HT-29 (cell line): ENCODE data around the gene RAB7B. TPM values are rescaled to one million over a fixed set of nuclear protein-coding genes. Genes with fewer than 3 reads are reported as not detected.
"Not testable (repeated sequence)": the region's sequence is repeated elsewhere in the genome, so short reads cannot be mapped to it uniquely, and the experiment has no call there.

Experiments used
- DNase-seq: peaks from one replicate; pipeline ENCODE4 v3.0.0-alpha.2; 2015; ENCODE audit warnings: low spot score
- total RNA-seq: library from RNA; depleted of rRNA; stranded (reverse); fragments of >200 nt; shearing (Covaris generic); gene quantifications from 2 replicates; pipeline ENCODE4 v1.2.3, GENCODE V29; 2014; rRNA removed

Gene RAB7B
- 9.0 and 10.5 TPM in 2 replicates for total RNA-seq

GRCh38 chr1:206002871-206003801 lies at the start of gene RAB7B:
TSS of gene RAB7B (minus strand) at chr1:206003395. CDS start at chr1:205994135, 9,260 bp downstream.
- DNase-seq: peak; percentile 74

- not testable (repeated sequence) for DNase-seq
Observed at GRCh38 chr1:206052231-206052865, 49.2 kb upstream of the RAB7B start.

- DNase-seq: no peak
Observed at GRCh38 chr1:206050655-206051235, 47.5 kb upstream of the RAB7B start.

GRCh38 chr1:206049919-206050600 lies 46.9 kb upstream of the RAB7B start:
- no peak for DNase-seq

GRCh38 chr1:206049293-206049692 lies 46.1 kb upstream of the RAB7B start:
- DNase-seq: no peak

- peak; percentile 85 for DNase-seq
Observed at GRCh38 chr1:206048582-206048981, 45.4 kb upstream of the RAB7B start.

- DNase-seq: no peak
Observed at GRCh38 chr1:206047271-206047670, 44.1 kb upstream of the RAB7B start.

- no peak for DNase-seq
Observed at GRCh38 chr1:206041640-206042039, 38.4 kb upstream of the RAB7B start.

GRCh38 chr1:206040328-206040727 lies 37.1 kb upstream of the RAB7B start:
- DNase-seq: no peak

- no peak for DNase-seq
Observed at GRCh38 chr1:206039046-206039973, 36.1 kb upstream of the RAB7B start.

GRCh38 chr1:206037581-206037980 lies 34.4 kb upstream of the RAB7B start:
- no peak for DNase-seq

GRCh38 chr1:206036663-206037455 lies 33.7 kb upstream of the RAB7B start:
- no peak for DNase-seq

- peak; percentile 40 for DNase-seq
Observed at GRCh38 chr1:206035027-206035426, 31.8 kb upstream of the RAB7B start.

- DNase-seq: no peak
Observed at GRCh38 chr1:206032380-206033140, 29.4 kb upstream of the RAB7B start.

- peak; percentile 91 for DNase-seq
Observed at GRCh38 chr1:206030714-206031113, 27.5 kb upstream of the RAB7B start.

GRCh38 chr1:206030191-206030590 lies 27.0 kb upstream of the RAB7B start:
- no peak for DNase-seq

GRCh38 chr1:206029484-206029883 lies 26.3 kb upstream of the RAB7B start:
- no peak for DNase-seq

GRCh38 chr1:206025283-206025820 lies 22.2 kb upstream of the RAB7B start:
- no peak for DNase-seq

GRCh38 chr1:206023695-206024094 lies 20.5 kb upstream of the RAB7B start, which contains the start of gene CTSE:
TSS of gene CTSE (minus strand) at chr1:206023895. CDS start at chr1:206023791, 104 bp downstream.
- DNase-seq: no peak
